Mucosa of rectum (tissue), 2 donors: Measurements from ENCODE around the gene PRKRA.

Experiments
- H3K27ac ChIP-seq, 2 donors: one replicate each; pipeline ENCODE4 v1.7.0; 2013; ENCODE audit warnings: inconsistent platforms in 2 of 2, low read depth in 2 of 2, low read length in 2 of 2
- H3K27me3 ChIP-seq, 2 donors: one replicate each; pipeline ENCODE4 v1.7.0; 2013; ENCODE audit warnings: low read length in 2 of 2; ENCODE audit not compliant: control insufficient read depth in 2 of 2, insufficient read depth in 2 of 2
- H3K36me3 ChIP-seq, 2 donors: one replicate each; pipeline ENCODE4 v1.7.0; 2013; ENCODE audit warnings: low read length in 2 of 2; ENCODE audit not compliant: control insufficient read depth in 2 of 2, insufficient read depth in 2 of 2
- H3K4me1 ChIP-seq, 2 donors: one replicate each; pipeline ENCODE4 v1.7.0; 2013; ENCODE audit warnings: low read length in 2 of 2, mild to moderate bottlenecking in 1 of 2; ENCODE audit not compliant: control insufficient read depth in 2 of 2, insufficient read depth in 2 of 2
- H3K4me3 ChIP-seq, 2 donors: one replicate each; pipeline ENCODE4 v1.7.0; 2013; ENCODE audit warnings: low read length in 2 of 2
- H3K9ac ChIP-seq, 2 donors: one replicate each; pipeline ENCODE4 v1.7.0; 2013; ENCODE audit warnings: low read length in 2 of 2, low read depth in 1 of 2, mild to moderate bottlenecking in 1 of 2
- H3K9me3 ChIP-seq, 2 donors: one replicate each; pipeline ENCODE4 v1.7.0; 2013; ENCODE audit warnings: low read length in 2 of 2; ENCODE audit not compliant: control insufficient read depth in 2 of 2
- donor health status: healthy.
- donor health status: Normal muscosa, but diverticular disease.

PRKRA gene

GRCh38 chr2:178383718-178384117 is 67.3 kb downstream of the PRKRA start:
- H3K9ac ChIP-seq: no peak overlapping the region
- H3K27ac ChIP-seq: no peak overlapping the region
- no peaks in the 10 kb centered on the region for H3K36me3 ChIP-seq
- no peak overlapping the region for H3K4me3 ChIP-seq
- H3K27me3 ChIP-seq: no peaks in the 10 kb centered on the region
- no peaks in the 10 kb centered on the region for H3K9me3 ChIP-seq
- no peaks in the 10 kb centered on the region for H3K4me1 ChIP-seq
